Keratinocyte (primary cell): ENCODE data around the gene ARID5B. TPM values are rescaled to one million over a fixed set of nuclear protein-coding genes. Genes with fewer than 3 reads are reported as not detected.
A peak's percentile ranks its signal among the peaks of the same experiment; 100 is the strongest.

Experiments
- DNase-seq: peaks from one replicate; pipeline ENCODE4 v3.0.0-alpha.2; 2011; ENCODE audit warnings: low read depth, missing footprints, low spot score
- FAIRE-seq: peaks from 2 replicates; lab custom pipeline; 2011; peaks lifted over from hg19 to GRCh38; lab: Jason Lieb, UNC
- H2AFZ ChIP-seq: 2 replicates; pipeline ENCODE4 v1.6.0; 2012; ENCODE audit warnings: low read length, control low read depth, inconsistent platforms; ENCODE audit not compliant: control insufficient read depth
- H3K27ac ChIP-seq: 2 replicates; pipeline ENCODE4 v1.5.1; 2011; ENCODE audit warnings: low read length; ENCODE audit not compliant: control insufficient read depth, insufficient read depth
- H3K27me3 ChIP-seq: 3 replicates; pipeline ENCODE4 v1.6.0; 2011; ENCODE audit warnings: low read length; ENCODE audit not compliant: control insufficient read depth, insufficient read depth; ENCODE audit errors: extremely low read depth
- H3K36me3 ChIP-seq, 2 experiments: 2 replicates in 1 of 2; 3 replicates in 1 of 2; pipeline ENCODE4 v1.5.1; 2011; ENCODE audit warnings: low read length in 2 of 2, mild to moderate bottlenecking in 1 of 2; ENCODE audit not compliant: control insufficient read depth in 2 of 2, insufficient read depth in 2 of 2; ENCODE audit errors: extremely low read depth in 1 of 2
- H3K4me1 ChIP-seq: 3 replicates; pipeline ENCODE4 v1.5.1; 2011; ENCODE audit warnings: low read length; ENCODE audit not compliant: control insufficient read depth, insufficient read depth; ENCODE audit errors: extremely low read depth
- H3K4me2 ChIP-seq: 3 replicates; pipeline ENCODE4 v1.6.0; 2011; ENCODE audit warnings: low read depth, low read length; ENCODE audit not compliant: control insufficient read depth, insufficient read depth; ENCODE audit errors: extremely low read depth
- H3K4me3 ChIP-seq, 3 experiments: fragments of 200-600 bp in 1 of 3; sonication (generic) in 1 of 3; 2 replicates in 2 of 3; 3 replicates in 1 of 3; pipeline ENCODE4 v1.5.1; 2011 to 2016; ENCODE audit warnings: low read length in 3 of 3, mild to moderate bottlenecking in 3 of 3, control low read depth in 2 of 3, inconsistent platforms in 1 of 3, low read depth in 1 of 3, mixed read lengths in 1 of 3, mixed run types in 1 of 3, moderate library complexity in 1 of 3; ENCODE audit not compliant: control insufficient read depth in 2 of 3, insufficient read depth in 2 of 3; ENCODE audit errors: extremely low read depth in 1 of 3
- H3K79me2 ChIP-seq: 2 replicates; pipeline ENCODE4 v1.6.0; 2012; ENCODE audit warnings: low read length; ENCODE audit not compliant: control insufficient read depth, insufficient read depth
- H3K9ac ChIP-seq: 3 replicates; pipeline ENCODE4 v1.6.0; 2011; ENCODE audit warnings: low read length; ENCODE audit not compliant: control insufficient read depth, insufficient read depth; ENCODE audit errors: extremely low read depth
- H3K9me1 ChIP-seq: 3 replicates; pipeline ENCODE4 v1.6.0; 2011; ENCODE audit warnings: low read length; ENCODE audit not compliant: control insufficient read depth, insufficient read depth; ENCODE audit errors: extremely low read depth
- H3K9me3 ChIP-seq: 2 replicates; pipeline ENCODE4 v1.5.1; 2012; ENCODE audit warnings: low read depth, low read length; ENCODE audit not compliant: control insufficient read depth
- H4K20me1 ChIP-seq: 3 replicates; pipeline ENCODE4 v1.6.0; 2011; ENCODE audit warnings: low read length; ENCODE audit not compliant: control insufficient read depth, insufficient read depth; ENCODE audit errors: extremely low read depth
- EZH2 ChIP-seq: IDR thresholded peaks from one replicate; pipeline ENCODE4 v1.6.1; 2012; ENCODE audit warnings: inconsistent platforms, mild to moderate bottlenecking, low read length, moderate library complexity
- dilution Hi-C: fragments of 300-500 bp; cut with MboI; formaldehyde crosslinking; loops from one replicate; pipeline ENCODE4 v1.7.0; 2020; ENCODE audit warnings: low sequenced_read_pairs; ENCODE audit not compliant: extremely low pct_ligation_motif_present
- polyA plus RNA-seq, 5 experiments: library from polyadenylated mRNA; depleted of rRNA in 3 of 5; stranded (reverse) in 3 of 5; stranded (forward) in 1 of 5; unstranded in 1 of 5; fragments of >200 nt; gene quantifications; 1 replicate in 1 of 5; 2 replicates in 3 of 5; 3 replicates in 1 of 5; pipeline versions ENCODE4 v1.2.1 to v1.2.3, GENCODE V29; 2011 to 2012; ENCODE audit warnings: missing spikeins in 2 of 5, low read depth in 1 of 5, low replicate concordance in 1 of 5
- TF ChIP-seq, protein P1 (sequence below), 3 experiments: IDR thresholded peaks in 1 of 3; conservative IDR thresholded peaks in 1 of 3; optimal IDR thresholded peaks in 1 of 3; 2 replicates in 2 of 3; 3 replicates in 1 of 3; pipeline versions ENCODE3 to v1.5.1; 2011; ENCODE audit warnings: low read length in 3 of 3, mild to moderate bottlenecking in 3 of 3, moderate library complexity in 2 of 3, control low read depth in 1 of 3, inconsistent platforms in 1 of 3; ENCODE audit not compliant: insufficient read depth in 2 of 3; ENCODE audit errors: extremely low read depth in 1 of 3

Gene ARID5B
- polyA plus RNA-seq, 1 donor (not counting 4 experiments of a cell fraction or from before 2014, with no cell fraction given): 7.0 TPM

GRCh38 chr10:62024026-62024701, 122.7 kb downstream of the ARID5B start:
- H3K9ac ChIP-seq: no peak overlapping the region
- peaks cover 71% of the 10 kb centered on the region for H3K4me1 ChIP-seq
- no peak overlapping the region for H3K4me3 ChIP-seq
- DNase-seq: no peak
- H3K36me3 ChIP-seq: no peaks in the 10 kb centered on the region
- no peaks in the 10 kb centered on the region for H3K27me3 ChIP-seq
- H4K20me1 ChIP-seq: no peaks in the 10 kb centered on the region
- no peak overlapping the region for H3K27ac ChIP-seq
- TF ChIP-seq EZH2: no peak
- TF ChIP-seq, protein P1, sequence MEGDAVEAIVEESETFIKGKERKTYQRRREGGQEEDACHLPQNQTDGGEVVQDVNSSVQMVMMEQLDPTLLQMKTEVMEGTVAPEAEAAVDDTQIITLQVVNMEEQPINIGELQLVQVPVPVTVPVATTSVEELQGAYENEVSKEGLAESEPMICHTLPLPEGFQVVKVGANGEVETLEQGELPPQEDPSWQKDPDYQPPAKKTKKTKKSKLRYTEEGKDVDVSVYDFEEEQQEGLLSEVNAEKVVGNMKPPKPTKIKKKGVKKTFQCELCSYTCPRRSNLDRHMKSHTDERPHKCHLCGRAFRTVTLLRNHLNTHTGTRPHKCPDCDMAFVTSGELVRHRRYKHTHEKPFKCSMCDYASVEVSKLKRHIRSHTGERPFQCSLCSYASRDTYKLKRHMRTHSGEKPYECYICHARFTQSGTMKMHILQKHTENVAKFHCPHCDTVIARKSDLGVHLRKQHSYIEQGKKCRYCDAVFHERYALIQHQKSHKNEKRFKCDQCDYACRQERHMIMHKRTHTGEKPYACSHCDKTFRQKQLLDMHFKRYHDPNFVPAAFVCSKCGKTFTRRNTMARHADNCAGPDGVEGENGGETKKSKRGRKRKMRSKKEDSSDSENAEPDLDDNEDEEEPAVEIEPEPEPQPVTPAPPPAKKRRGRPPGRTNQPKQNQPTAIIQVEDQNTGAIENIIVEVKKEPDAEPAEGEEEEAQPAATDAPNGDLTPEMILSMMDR (optimal IDR thresholded peaks at IDR 0.05 in 1 of 3, IDR thresholded peaks at IDR 0.05 in 1 of 3, conservative IDR thresholded peaks at IDR 0.05 in 1 of 3; ENCODE audit: extremely low read depth in 1 of 3, insufficient read depth in 2 of 3, low read length in 3 of 3): no peak
- no peak overlapping the region for H2AFZ ChIP-seq
- H3K9me1 ChIP-seq: no peaks in the 10 kb centered on the region
- H3K79me2 ChIP-seq: peaks cover 12% of the 10 kb centered on the region
- H3K9me3 ChIP-seq: peaks cover 5% of the 10 kb centered on the region
- no peak for FAIRE-seq
- dilution Hi-C loops: no loop called here
- H3K4me2 ChIP-seq: no peak overlapping the region

DNA sequence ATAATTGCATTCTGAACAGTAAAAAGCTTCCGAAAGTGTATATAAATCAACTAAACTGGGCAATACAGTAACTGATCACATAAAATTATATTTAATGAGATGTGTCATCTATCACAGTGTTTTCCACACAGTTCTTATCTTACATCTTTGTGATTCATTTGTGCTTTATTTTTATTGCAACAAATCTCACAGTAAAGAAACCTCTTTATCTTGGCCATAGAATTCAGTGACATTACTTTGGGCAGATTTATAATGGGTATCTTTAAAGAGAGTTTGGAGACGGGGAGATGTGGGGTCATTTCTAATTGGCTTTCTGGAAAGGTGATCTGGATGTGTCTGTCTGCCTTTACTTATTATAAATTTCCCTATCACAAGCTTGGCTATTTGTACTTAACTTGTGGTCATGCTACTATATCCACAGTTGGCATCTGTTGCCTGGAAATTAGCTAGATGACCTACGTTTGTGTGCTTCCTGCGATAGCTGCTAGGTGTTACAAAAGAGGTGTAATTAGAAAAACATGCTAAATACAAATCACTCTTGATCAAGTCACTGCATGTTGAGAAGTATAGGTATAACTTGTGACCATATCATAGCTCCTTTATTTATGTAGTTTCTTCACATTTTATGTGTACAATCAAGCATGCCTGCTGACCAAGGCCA, 123.8 kb downstream of the ARID5B start:
- Histone ChIP-seq H3K4me1 (peaks cover 68% of the 10 kb centered on the region), H3K9me3 (peaks cover 5% of the 10 kb centered on the region), H3K27ac (peak overlapping the region; percentile 86), H2AFZ (no peak overlapping the region), H3K79me2 (peaks cover 14% of the 10 kb centered on the region), H4K20me1 (no peaks in the 10 kb centered on the region), H3K4me2 (peak overlapping the region; percentile 61), H3K36me3 (no peaks in the 10 kb centered on the region), H3K9ac (no peak overlapping the region), H3K4me3 (no peak overlapping the region), H3K27me3 (no peaks in the 10 kb centered on the region), H3K9me1 (no peaks in the 10 kb centered on the region)
- dilution Hi-C loops: no loop called here
- TF ChIP-seq EZH2: no peak
- TF ChIP-seq, protein P1 (optimal IDR thresholded peaks at IDR 0.05 in 1 of 3, IDR thresholded peaks at IDR 0.05 in 1 of 3, conservative IDR thresholded peaks at IDR 0.05 in 1 of 3; ENCODE audit: extremely low read depth in 1 of 3, insufficient read depth in 2 of 3, low read length in 3 of 3): no peak
- no peak for DNase-seq
- no peak for FAIRE-seq
